ENCODE results near the gene HNRNPH1.

Gene HNRNPH1

GRCh38 chr5:179605026-179605833 lies 18.2 kb downstream of the HNRNPH1 start:
- in situ Hi-C loops (cut with MboI; ENCODE audit: low sequenced_read_pairs): no loop called here
- H3K4me3 ChIP-seq: no peak overlapping the region
- peaks cover 71% of the 10 kb centered on the region for H3K36me3 ChIP-seq (replicated peaks)

GRCh38 chr5:179603308-179603707 lies 20.2 kb downstream of the HNRNPH1 start:
- Histone ChIP-seq H3K27me3 (ENCODE audit: low read depth) (no peaks in the 10 kb centered on the region), H3K9me3 (no peaks in the 10 kb centered on the region), H3K4me1 (peaks cover 11% of the 10 kb centered on the region), H3K36me3 (replicated peaks) (peaks cover 73% of the 10 kb centered on the region), H3K4me3 (no peak overlapping the region)
- no peak for DNase-seq (ENCODE audit: low spot score in 2 of 2)
- in situ Hi-C loops (cut with MboI; ENCODE audit: low sequenced_read_pairs): no loop called here

More at GRCh38 chr5:179605026-179605833, 18.2 kb downstream of the HNRNPH1 start:
- DNase-seq (ENCODE audit: low spot score in 2 of 2): no peak
- H3K27me3 ChIP-seq (ENCODE audit: low read depth): no peaks in the 10 kb centered on the region
- H3K9me3 ChIP-seq: no peaks in the 10 kb centered on the region
- H3K4me1 ChIP-seq: peaks cover 2% of the 10 kb centered on the region

- in situ Hi-C loops (cut with MboI; ENCODE audit: low sequenced_read_pairs): no loop called here
- H3K27me3 ChIP-seq (ENCODE audit: low read depth): no peaks in the 10 kb centered on the region
- no peak overlapping the region for H3K4me3 ChIP-seq
- H3K4me1 ChIP-seq: peaks cover 11% of the 10 kb centered on the region
- DNase-seq (ENCODE audit: low spot score in 2 of 2): no peak
- H3K9me3 ChIP-seq: no peaks in the 10 kb centered on the region
- H3K36me3 ChIP-seq (replicated peaks): peaks cover 74% of the 10 kb centered on the region
These were observed 21.4 kb downstream of the HNRNPH1 start for GRCh38 chr5:179601871-179602625.

- Histone ChIP-seq H3K4me1 (peaks cover 11% of the 10 kb centered on the region), H3K27me3 (ENCODE audit: low read depth) (no peaks in the 10 kb centered on the region), H3K36me3 (replicated peaks) (peaks cover 69% of the 10 kb centered on the region), H3K4me3 (no peak overlapping the region), H3K9me3 (no peaks in the 10 kb centered on the region)
- peak; percentile 80 to 88 for DNase-seq (ENCODE audit: low spot score in 2 of 2)
- in situ Hi-C loops (cut with MboI; ENCODE audit: low sequenced_read_pairs): no loop called here
These were observed 23.5 kb downstream of the HNRNPH1 start for GRCh38 chr5:179599973-179600372.

DNA sequence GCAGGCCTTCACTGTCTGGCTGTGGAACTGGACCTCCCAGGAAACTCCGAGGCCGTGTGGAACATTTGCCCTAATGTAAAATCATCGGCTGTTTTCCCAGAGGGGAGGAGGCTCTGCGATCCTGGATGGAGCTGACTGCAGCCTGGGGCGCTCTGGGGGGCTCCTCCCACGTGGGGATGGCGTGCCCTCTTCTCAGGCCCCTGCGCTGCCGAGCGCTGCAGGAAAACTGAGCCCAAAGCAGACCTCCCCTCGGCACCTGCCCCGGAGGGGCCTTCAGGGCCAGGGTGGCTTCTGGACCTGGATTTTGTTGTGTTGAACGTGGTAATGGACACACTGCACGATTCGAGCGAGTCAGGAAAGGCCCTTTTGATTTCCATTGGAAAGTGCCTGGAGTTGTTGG lies 23.9 kb downstream of the HNRNPH1 start:
- Histone ChIP-seq H3K36me3 (replicated peaks) (peaks cover 73% of the 10 kb centered on the region), H3K4me1 (peaks cover 11% of the 10 kb centered on the region), H3K9me3 (no peaks in the 10 kb centered on the region), H3K27me3 (ENCODE audit: low read depth) (no peaks in the 10 kb centered on the region), H3K4me3 (no peak overlapping the region)
- no peak for DNase-seq (ENCODE audit: low spot score in 2 of 2)
- in situ Hi-C loops (cut with MboI; ENCODE audit: low sequenced_read_pairs): no loop called here

- in situ Hi-C loops (cut with MboI; ENCODE audit: low sequenced_read_pairs): no loop called here
These were observed 24.4 kb downstream of the HNRNPH1 start for GRCh38 chr5:179599100-179599499.

DNA sequence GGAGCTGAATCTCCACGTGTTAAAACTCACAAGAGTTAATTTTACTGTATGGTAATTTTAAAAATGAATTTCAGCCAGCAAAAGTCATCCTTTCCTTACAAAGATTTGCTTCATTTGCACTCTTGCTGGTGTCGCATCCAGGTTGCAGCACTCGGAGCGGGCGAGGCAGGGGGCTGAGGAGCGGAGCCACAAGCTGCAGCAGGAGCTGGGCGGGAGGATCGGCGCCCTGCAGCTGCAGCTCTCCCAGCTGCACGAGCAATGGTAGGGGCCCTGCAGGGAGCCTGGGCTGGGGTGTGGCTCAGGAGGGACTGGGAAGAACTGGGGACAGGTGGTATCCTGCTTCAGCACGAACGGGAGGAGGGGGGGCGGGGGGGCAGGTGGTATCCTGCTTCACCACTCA lies 27.1 kb downstream of the HNRNPH1 start:
- DNase-seq (ENCODE audit: low spot score in 2 of 2): no peak

More at GRCh38 chr5:179599100-179599499, 24.4 kb downstream of the HNRNPH1 start:
- Histone ChIP-seq H3K4me1 (peaks cover 11% of the 10 kb centered on the region), H3K4me3 (no peak overlapping the region), H3K36me3 (replicated peaks) (peaks cover 72% of the 10 kb centered on the region), H3K27me3 (ENCODE audit: low read depth) (no peaks in the 10 kb centered on the region), H3K9me3 (no peaks in the 10 kb centered on the region)
- no peak for DNase-seq (ENCODE audit: low spot score in 2 of 2)

DNA sequence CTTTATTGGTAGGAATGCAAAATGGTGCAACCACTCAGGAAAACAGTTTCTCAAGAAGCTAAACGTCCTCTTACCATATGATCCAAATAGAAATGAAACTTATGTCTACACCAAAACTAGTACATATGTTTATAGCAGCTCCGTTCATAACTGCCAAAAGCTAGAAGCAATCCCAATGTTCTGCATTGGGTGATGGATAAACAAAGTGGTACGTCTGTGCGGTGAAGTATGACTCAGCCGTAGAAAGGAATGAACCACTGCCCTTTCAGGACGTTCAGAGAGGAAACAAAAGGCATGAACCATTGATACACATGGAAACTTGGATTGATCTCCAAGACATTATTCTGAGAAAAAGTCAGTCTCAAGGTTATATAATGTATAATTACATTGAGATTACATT lies 27.6 kb downstream of the HNRNPH1 start:
- Histone ChIP-seq H3K27me3 (ENCODE audit: low read depth) (no peaks in the 10 kb centered on the region), H3K9me3 (no peaks in the 10 kb centered on the region), H3K4me3 (no peak overlapping the region), H3K4me1 (peaks cover 11% of the 10 kb centered on the region), H3K36me3 (replicated peaks) (peaks cover 78% of the 10 kb centered on the region)
- DNase-seq (ENCODE audit: low spot score in 2 of 2): no peak
- in situ Hi-C loops (cut with MboI; ENCODE audit: low sequenced_read_pairs): no loop called here

More for the DNA sequence above, 27.1 kb downstream of the HNRNPH1 start:
- H3K36me3 ChIP-seq (replicated peaks): peaks cover 77% of the 10 kb centered on the region
- H3K4me3 ChIP-seq: no peak overlapping the region
- peaks cover 11% of the 10 kb centered on the region for H3K4me1 ChIP-seq
- in situ Hi-C loops (cut with MboI; ENCODE audit: low sequenced_read_pairs): no loop called here
- no peaks in the 10 kb centered on the region for H3K27me3 ChIP-seq (ENCODE audit: low read depth)
- H3K9me3 ChIP-seq: no peaks in the 10 kb centered on the region

DNA sequence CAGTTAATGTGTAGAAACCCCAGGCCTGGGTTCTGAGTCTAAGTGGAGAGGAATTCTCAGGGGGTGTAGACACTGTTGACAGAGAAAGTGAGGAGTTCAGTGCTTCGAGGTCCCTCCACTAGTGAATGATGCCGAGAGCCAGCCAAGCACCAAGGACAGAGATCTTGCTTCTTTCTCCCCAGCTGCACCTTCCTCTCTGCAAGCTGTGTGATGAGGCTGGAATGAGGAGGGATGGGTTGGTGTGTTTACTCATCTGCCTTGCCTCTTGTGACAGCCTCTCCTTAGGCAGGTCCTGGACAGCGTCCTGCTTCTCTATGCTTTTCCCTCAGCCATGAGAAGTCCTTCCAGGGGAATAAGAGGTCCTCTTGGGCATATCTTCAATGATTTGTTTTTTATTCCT lies 35.3 kb downstream of the HNRNPH1 start:
- H3K27me3 ChIP-seq (ENCODE audit: low read depth): no peaks in the 10 kb centered on the region
- no peaks in the 10 kb centered on the region for H3K9me3 ChIP-seq
- in situ Hi-C loops (cut with MboI; ENCODE audit: low sequenced_read_pairs): no loop called here
- H3K36me3 ChIP-seq (replicated peaks): peaks cover 69% of the 10 kb centered on the region
- no peak overlapping the region for H3K4me3 ChIP-seq
- DNase-seq (ENCODE audit: low spot score in 2 of 2): no peak
- no peaks in the 10 kb centered on the region for H3K4me1 ChIP-seq

- peaks cover 64% of the 10 kb centered on the region for H3K36me3 ChIP-seq (replicated peaks)
- H3K4me3 ChIP-seq: no peak overlapping the region
- in situ Hi-C loops (cut with MboI; ENCODE audit: low sequenced_read_pairs): no loop called here
- no peaks in the 10 kb centered on the region for H3K9me3 ChIP-seq
- DNase-seq (ENCODE audit: low spot score in 2 of 2): no peak
- H3K27me3 ChIP-seq (ENCODE audit: low read depth): no peaks in the 10 kb centered on the region
- H3K4me1 ChIP-seq: no peaks in the 10 kb centered on the region
These were observed 37.5 kb downstream of the HNRNPH1 start for GRCh38 chr5:179585941-179586401.

- no peaks in the 10 kb centered on the region for H3K9me3 ChIP-seq
- H3K4me3 ChIP-seq: no peak overlapping the region
- H3K27me3 ChIP-seq (ENCODE audit: low read depth): no peaks in the 10 kb centered on the region
- no peaks in the 10 kb centered on the region for H3K4me1 ChIP-seq
- DNase-seq (ENCODE audit: low spot score in 2 of 2): no peak
- peaks cover 47% of the 10 kb centered on the region for H3K36me3 ChIP-seq (replicated peaks)
- in situ Hi-C loops (cut with MboI; ENCODE audit: low sequenced_read_pairs): no loop called here
These were observed 46.0 kb downstream of the HNRNPH1 start for GRCh38 chr5:179577286-179577960.

- no peak for DNase-seq (ENCODE audit: low spot score in 2 of 2)
- Histone ChIP-seq H3K27me3 (ENCODE audit: low read depth) (no peaks in the 10 kb centered on the region), H3K36me3 (replicated peaks) (peaks cover 65% of the 10 kb centered on the region), H3K9me3 (no peaks in the 10 kb centered on the region), H3K4me1 (no peaks in the 10 kb centered on the region), H3K4me3 (no peak overlapping the region)
- in situ Hi-C loops (cut with MboI; ENCODE audit: low sequenced_read_pairs): no loop called here
These were observed 51.1 kb downstream of the HNRNPH1 start for GRCh38 chr5:179572386-179572785.

GRCh38 chr5:179568721-179569120 lies 54.8 kb downstream of the HNRNPH1 start:
- Histone ChIP-seq H3K4me3 (no peak overlapping the region), H3K4me1 (no peaks in the 10 kb centered on the region), H3K9me3 (no peaks in the 10 kb centered on the region), H3K36me3 (replicated peaks) (peaks cover 75% of the 10 kb centered on the region), H3K27me3 (ENCODE audit: low read depth) (no peaks in the 10 kb centered on the region)
- in situ Hi-C loops (cut with MboI; ENCODE audit: low sequenced_read_pairs): no loop called here
- no peak for DNase-seq (ENCODE audit: low spot score in 2 of 2)

- Histone ChIP-seq H3K36me3 (replicated peaks) (peaks cover 67% of the 10 kb centered on the region), H3K27me3 (ENCODE audit: low read depth) (no peaks in the 10 kb centered on the region), H3K4me1 (no peaks in the 10 kb centered on the region), H3K9me3 (no peaks in the 10 kb centered on the region), H3K4me3 (no peak overlapping the region)
- no peak for DNase-seq (ENCODE audit: low spot score in 2 of 2)
- in situ Hi-C loops (cut with MboI; ENCODE audit: low sequenced_read_pairs): no loop called here
These were observed 58.9 kb downstream of the HNRNPH1 start for GRCh38 chr5:179564526-179564925.
